GM21825 (cell line): ENCODE measurements around the gene PNPLA1.

Experiments used
- ATAC-seq: cut with Tn5 transposase; IDR thresholded peaks from one replicate; pipeline ENCODE4 v1.9.1; 2021; ENCODE audit warnings: mild to moderate bottlenecking, moderate library complexity; ENCODE audit not compliant: unreplicated experiment

The PNPLA1 gene, protein sequence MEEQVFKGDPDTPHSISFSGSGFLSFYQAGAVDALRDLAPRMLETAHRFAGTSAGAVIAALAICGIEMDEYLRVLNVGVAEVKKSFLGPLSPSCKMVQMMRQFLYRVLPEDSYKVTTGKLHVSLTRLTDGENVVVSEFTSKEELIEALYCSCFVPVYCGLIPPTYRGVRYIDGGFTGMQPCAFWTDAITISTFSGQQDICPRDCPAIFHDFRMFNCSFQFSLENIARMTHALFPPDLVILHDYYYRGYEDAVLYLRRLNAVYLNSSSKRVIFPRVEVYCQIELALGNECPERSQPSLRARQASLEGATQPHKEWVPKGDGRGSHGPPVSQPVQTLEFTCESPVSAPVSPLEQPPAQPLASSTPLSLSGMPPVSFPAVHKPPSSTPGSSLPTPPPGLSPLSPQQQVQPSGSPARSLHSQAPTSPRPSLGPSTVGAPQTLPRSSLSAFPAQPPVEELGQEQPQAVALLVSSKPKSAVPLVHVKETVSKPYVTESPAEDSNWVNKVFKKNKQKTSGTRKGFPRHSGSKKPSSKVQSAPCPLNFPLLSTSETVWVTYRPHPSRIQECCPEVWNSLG

DNA sequence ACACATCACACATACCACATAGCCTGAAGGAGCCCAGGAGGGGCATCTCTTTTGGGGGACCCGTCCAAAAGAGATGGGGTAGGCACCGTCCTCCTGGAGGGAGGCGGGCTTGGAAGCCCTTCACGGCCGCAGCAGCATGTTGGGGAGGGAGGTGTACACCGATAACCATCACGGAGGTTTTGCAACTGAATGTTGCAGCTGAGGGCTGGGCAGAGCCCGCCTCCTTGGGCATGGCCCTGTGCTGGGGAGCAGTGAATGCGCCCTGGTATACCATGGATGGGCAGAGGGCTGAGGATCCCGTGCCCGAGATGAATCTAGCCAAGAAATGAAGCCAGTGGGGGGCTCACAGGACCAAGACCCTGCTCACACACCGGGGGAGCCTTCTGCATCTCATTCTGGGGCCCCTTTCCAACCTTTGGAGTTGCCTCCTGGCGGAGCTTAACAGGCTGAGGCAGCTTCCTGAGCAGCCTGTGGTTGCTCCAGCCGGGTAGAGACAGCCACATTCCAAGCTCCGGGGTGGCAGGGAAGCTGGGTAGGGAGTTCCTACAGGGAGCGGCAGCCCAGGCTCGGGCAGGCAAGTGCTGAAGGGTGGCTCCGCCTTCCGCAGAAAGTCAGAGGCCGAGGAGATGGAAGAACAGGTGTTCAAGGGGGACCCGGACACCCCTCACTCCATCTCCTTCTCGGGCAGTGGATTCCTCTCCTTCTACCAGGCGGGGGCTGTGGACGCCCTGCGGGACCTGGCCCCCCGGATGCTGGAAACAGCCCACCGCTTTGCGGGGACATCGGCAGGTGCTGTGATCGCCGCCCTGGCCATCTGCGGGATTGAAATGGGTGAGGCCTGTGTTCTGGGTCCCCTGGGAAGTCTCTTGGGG is at the start of gene PNPLA1:
Gene PNPLA1 (plus strand): TSS at position 227 of the 872 bp plus-strand sequence. CDS start 400 bp downstream, at position 627.
- no peak for ATAC-seq

DNA sequence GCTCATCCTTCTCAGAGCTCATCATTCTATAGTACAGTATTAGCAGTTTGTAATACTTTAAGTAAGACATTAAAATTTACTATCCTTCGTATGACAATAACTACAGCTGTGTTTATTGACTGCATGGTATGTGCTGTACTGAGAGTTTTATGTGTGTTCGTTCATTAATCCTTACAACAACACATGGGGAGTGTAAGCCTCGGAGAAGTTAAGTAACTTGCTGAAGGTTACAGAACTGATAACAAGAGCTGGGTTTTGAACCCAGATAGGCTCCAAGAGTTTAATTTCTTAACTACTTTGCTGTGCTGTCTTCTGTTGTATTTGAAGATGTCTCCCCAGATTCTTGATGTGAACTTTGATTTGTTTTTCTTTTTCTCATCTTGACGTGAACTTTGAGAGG is 49.6 kb upstream of the PNPLA1 start:
- ATAC-seq = no peak

DNA sequence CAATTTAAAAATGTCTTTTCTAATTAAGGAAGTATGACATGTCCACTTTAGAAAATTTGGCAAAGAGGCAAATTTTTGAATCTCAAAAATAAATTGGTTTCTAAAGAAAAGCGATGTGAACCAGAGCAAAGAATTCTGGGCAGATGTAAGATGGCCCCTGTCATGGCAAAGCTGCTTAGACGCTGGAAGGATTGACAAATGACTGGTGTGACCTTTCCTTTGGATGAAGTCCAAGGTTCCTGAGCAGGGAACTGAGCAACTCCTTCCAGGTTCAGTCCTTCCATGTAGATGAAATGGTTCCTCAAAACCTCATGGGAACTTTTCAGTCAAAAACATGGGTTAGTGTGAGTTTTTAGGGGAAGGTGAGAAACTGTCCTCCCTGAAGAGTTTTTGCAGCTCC is 48.2 kb upstream of the PNPLA1 start:
- no peak for ATAC-seq

DNA sequence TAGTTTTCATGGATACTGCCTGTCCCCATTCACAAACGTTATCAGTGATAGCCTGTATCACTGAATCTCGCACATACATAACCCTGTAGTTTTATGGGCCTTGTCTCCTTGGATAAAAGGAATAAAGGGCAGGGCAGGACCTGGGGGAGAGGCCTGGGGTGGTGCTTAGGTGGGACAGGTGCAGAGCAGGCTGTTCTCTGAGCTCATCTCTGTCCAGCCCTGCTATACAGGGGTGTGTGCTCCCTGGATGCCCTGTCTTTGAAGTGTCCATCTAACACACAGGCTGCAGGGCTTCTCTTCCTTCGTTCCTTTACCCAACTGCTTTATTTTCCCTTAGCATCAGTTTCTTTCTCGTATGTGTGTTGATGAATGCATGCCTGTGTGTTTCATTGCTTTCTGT is 46.9 kb upstream of the PNPLA1 start:
- ATAC-seq = no peak

DNA sequence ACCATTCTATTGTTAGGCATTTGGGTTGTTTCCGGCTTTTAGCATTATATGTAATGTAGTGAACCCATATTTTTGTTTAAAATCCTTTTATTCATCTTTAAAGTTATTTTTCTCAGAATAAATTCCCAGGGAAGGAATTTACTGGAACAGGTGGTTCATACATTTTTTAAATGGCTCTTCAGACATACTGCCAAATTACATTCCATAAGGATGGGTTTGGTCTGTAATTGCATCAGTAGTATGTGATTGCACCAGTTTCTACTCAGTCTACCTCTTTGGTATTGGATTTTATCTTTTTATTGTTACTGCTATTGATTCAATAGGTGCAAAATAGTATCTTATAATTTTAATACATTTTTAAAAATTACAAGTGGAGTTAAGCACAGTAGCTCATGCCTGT is 46.2 kb upstream of the PNPLA1 start:
- ATAC-seq = no peak

DNA sequence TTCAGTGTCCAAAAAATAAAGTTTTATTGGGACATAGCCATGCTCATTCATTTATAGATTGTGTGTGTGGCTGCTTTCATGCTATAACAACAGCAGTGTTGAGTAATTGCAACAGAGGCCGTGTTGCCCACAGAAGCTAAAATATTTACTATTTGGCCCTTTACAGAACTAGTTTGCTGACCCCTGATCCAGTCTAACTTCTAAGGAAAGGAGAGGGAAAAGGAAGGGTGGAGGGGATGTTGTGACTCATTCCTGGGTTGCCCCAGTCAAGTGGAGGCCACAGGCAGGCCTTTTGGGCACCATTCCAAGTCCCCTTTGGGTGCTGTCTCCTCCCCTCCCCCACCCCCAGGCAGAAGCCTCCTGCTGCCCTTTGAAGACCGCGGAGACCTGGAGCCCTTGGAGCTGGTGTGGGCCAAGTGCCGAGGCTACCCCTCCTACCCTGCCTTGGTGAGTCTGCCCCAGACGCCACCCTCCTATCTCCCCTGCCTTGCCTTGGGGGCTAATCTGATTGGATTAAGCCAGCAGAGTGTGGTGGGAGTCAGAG is 44.9 kb upstream of the PNPLA1 start:
- no peak for ATAC-seq

DNA sequence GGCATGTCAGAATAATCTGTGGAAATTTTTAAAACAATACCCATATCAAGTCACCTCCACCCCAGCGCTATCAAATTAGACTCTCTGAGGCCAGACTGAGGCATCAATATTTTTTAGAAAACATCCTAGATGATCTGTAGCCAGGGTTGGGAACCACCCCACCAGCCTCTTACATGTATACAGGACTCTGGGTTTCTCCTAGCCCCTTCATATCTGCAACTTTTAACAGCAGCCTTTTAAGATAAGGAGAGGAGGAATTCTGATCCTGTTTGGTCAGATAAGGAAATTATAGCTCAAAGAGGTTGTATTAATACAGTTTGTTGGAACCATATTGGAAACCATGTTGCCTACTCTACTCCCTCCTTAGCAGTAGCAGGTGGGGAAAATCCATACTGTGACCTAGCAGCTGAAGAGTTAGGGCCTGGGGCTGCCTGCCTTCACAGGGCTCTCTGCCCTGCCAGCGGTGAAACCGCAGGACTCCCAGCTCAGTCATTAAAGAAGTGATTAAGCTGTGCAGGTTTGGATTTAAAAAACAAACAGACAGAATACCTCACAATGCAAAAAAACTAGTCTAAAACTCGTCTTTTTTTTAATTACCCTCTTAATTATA is 43.3 kb upstream of the PNPLA1 start:
- no peak for ATAC-seq

DNA sequence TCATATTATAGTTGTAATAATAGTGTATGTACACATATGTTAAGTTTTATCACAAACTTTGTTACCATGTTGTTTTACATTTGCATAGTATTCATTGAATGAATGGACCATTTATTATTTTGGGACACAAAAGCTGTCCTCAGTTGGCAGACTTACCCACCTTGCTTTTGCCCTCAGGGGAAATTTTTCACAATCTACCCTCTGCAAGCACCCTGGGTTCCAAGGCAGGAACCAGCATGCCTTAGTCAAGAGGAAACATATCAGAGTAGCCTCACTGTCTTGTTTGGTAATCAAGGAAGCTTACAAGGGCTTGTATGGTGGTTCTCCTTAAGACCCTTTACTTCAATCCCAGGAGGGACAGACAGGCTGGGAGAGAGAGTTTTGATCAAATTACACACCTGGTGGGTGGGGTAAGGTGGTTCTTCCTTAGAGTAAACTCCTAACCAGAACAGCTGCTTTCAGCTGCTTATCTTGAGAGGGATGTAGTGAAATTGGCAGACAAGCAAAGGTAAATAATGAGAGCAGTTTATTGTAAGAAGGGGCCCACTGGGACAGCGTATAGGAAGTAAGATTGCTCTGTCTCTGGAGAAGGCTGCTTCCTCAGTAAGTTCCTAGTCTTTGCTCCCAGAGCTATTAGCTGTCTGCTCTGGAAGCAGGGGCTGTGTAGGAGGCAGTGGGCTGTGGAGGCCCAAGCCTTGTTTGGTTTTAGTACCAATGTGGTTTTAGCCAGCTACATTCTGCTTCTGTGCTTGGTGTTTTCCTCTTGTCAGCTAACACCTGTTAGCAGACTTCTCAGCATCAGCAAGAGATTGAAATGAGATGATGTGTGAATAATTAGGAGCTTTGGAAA is 42.3 kb upstream of the PNPLA1 start:
- ATAC-seq = no peak

DNA sequence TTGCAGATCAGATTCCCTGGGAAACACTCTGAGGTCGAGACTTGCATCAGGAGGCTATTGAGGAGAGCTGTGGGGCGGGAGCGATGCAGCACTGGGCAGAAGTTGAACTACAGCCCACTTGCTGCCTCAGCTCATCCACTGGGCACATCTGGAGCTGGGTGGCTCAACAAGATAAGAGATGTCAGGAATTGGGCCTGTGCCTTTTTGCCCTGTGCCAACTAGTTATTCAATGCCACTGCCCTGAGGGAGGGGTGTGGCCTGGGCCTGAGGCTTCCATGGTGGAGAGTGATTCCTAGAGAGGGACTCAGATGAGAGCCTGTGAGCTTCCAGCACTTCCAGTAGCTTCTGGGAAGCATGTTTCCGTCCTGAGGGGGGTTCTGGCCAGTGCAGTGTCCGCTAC is 40.6 kb upstream of the PNPLA1 start:
- ATAC-seq = no peak

DNA sequence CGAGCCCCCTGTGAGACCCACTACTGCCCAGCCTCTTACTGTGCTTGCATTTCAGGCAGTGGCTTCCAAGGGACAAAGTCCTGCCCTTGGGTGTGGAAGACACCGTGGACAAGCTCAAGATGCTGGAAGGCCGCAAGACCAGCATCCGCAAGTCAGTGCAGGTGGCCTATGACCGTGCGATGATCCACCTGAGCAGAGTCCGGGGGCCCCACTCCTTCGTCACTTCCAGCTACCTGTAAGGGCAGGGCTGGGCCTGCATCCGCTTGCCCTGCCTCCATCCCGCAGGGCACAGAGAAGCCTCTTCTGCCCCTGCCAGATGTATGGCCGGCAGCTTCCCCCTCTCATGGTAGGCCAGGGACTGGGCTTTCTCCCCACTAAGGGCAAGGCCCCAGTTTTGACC is 39.5 kb upstream of the PNPLA1 start:
- ATAC-seq = no peak

DNA sequence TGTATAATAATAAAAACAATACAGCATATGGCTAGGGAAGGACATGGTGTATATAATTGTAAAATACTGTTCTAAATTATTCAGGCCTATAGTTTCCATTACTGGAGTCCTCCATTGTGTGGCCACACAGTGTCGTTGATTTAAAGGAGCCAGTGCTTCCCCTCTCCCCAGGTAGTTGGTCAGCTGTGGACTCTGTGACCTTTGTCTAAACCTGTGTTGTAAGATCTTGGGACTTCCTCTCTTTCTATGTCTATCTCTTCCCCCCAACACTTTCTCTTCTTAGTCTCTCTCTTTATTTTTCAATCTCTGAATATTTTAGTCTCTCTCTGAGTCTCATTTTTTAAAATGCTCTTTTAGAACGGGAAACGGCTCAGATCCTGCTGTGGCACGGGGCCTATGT is 37.7 kb upstream of the PNPLA1 start:
- no peak for ATAC-seq

DNA sequence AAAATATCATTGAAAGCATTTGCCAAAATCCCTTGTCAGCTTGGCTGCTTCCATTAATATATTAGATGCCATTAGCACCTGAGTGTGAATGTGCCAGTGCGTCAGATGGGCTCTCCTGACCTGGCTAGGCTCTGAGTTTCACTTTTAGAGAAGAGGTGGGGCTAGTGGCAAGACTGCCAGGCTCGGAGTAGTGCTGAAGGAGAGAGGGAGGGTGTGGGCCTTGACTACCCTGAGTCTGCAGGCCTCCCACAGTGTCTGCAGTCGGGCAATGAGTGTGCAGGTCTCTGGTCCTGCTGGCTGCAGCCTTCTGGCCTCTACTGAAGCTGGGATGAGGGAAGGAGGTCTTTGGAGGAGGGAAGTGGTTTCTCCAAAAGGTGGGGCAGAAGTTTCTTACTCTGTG is 34.6 kb upstream of the PNPLA1 start:
- ATAC-seq = no peak

DNA sequence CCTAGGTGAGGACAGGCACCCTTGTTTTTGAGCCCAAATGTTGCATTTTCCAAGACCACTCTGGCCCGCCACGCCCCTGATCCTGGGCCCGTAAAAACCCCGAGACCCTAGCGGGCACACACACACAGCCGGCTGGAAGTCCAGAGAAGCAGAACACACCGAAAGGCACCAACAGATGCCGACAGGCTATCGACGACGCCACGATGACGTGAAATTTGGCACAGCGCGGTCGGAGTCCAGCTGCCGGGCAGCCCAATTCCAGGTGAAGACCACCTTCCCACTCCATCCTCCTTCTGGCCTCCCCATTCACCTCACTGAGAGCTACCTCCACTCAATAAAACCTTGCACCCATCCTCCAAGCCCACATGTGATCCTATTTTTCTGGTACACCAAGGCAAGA is 34.0 kb upstream of the PNPLA1 start:
- no peak for ATAC-seq

DNA sequence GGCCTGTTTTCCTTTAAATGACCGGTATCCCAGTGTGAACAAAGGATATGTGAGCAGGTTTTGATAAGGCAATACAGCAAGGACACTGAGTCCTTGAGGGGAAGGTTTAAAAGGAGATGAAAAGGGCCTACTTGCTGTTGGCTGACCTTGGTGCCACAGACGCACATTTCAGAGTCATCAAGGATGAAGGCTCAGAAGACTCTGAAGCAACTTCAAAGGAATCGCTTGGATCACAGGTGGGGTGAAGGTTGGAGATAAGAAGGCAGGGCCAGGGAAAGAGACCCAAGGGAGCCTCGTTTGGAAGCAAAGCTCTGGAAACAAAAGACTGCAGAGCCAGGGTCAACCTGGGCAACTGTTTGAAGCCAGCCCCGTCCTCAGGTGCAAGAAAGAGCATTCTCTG is 30.1 kb upstream of the PNPLA1 start:
- no peak for ATAC-seq

DNA sequence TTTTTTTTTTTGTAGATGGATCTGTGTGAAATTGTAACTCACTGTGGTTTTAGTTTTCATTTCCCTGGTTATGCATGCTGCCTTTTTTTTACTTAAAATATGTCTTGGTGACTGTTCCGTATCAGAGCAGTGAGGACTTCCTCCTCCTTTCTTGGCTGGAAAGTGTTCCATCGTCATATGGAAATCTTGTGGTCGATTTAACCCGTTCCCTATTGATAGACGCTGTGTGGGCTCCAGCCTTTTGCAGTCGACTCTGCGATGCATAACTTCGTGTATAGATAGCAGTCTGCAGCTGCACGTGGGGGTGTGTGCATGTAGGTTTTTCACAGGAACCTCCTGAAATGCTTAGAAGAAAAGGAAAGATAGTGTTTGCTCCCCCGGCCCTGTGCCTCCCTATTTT is 28.1 kb upstream of the PNPLA1 start:
- ATAC-seq = no peak

DNA sequence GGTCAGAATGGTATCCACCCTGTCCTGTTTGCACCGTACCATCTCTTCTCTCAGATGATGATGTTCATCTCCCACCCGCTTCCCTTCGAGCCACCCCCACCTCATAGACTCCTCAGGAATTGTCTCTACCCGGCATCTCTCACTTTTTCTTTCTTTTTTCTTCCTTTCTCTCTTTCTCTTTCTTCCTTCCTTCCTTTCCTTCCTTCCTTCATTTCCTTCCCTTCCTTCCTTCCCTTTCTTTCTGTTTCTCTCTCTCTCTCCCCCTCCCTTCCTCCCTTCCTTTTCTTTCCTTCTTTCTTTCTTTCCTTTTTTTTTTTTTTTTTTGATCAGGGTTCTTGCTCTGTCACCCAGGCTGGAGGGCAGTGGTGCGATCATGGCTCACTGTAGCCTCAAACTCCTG is 27.7 kb upstream of the PNPLA1 start:
- ATAC-seq = no peak

DNA sequence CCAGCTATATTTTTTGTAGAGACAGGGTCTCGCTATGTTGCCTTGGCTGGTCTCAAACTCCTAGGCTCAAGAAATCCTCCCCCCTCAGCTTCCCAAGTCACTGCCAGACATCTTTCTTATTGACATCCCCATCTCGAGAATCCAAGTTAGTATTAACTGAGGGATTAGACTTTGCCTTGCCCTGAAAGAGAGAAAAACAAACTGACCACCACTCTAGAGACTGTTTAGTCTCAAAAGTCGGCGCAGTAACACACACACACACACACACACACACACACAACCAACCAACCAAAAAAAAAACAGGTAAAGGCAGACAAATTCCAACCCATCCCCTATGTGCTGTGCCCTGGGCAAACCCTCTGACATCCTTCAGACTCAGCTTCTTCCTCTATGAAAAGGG is 27.2 kb upstream of the PNPLA1 start:
- no peak for ATAC-seq

DNA sequence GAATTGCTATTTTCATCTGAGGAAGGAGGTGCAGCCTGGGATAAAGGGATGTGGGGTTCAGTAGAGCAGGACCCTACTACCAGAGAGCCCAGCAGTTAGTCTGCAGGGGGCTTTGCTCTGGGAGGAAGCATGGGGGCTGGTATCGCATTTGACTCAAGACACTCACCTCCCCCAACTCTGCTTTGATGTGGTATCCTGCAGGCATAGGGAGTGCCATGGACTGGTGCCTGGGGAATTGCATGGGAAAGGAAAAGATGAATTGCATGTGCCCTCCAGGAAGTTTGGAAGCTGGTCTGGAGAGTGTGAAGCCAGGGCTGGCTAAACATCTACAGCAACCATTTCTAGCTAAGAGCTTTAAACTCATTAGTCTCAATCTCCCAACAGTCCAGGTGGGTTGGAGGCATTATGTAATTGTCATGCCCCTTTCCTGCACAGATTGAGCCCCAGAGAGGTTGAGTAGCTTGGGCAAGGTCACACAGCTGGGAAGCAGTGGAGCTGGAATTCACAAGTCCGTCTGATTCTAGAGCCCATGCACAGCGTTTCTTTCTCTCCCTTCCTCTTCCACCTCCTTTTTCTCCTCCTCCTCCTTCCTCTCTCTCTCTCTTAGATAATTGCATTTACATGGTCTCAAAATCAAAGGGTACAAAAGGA is 26.2 kb upstream of the PNPLA1 start:
- ATAC-seq = no peak

DNA sequence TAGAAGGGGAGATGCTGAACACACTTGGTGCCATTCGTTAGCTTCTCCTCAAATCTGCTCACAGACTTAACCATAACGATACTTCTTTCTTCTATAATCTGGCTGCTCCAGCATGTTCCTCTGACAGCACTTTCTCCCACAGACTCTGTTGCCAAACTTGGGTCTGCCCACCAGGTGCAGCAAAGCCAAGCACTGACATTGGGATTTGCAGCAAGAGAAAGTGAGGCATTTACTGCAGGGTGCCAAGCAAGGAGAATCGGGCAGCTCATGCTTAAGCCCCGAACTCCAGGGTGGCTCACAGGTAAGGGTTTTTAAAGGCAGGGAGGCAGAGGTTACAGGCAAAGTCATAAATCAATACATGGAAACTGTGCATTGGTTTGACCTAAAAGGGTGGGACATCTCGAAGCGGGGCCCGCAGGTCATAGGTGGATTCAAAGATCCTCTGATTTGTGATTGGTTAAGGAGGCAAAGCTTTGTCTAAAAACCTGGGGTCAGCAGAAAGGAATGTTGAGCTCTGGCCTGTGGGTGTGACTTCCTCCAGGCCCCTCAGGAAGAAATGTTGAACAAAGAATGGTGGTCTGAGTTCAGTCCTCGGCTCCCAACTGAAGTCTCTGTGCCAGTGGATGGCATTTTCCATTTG is 25.1 kb upstream of the PNPLA1 start:
- ATAC-seq = no peak
